Measurements from ENCODE around the gene TBC1D20. TPM values are rescaled to one million over a fixed set of nuclear protein-coding genes. Genes with fewer than 3 reads are reported as not detected.

Gene TBC1D20
- total and polyA plus RNA-seq, 8 donors: 33.4 to 42.6 (median 35.9) TPM

- peaks cover 0 to 79% of the 10 kb centered on the region in 2 donors for H3K36me3 ChIP-seq
- H3K27me3 ChIP-seq: no peaks in the 10 kb centered on the region
- H3K9me3 ChIP-seq: no peaks in the 10 kb centered on the region
- intact Hi-C loops (cut with DNase I): no loop called here
- ATAC-seq (no peak), DNase-seq (peak in 1 of 4 donors; percentile 76)
- no peak overlapping the region for H3K27ac ChIP-seq
- no peak overlapping the region for H3K4me3 ChIP-seq
- peaks cover 3 to 15% of the 10 kb centered on the region in 2 donors for H3K4me1 ChIP-seq
- no peak for TF ChIP-seq CTCF (IDR thresholded peaks at IDR 0.05)
Observed at GRCh38 chr20:419556-420165, 42.7 kb downstream of the TBC1D20 start.

GRCh38 chr20:418858-419365, 43.4 kb downstream of the TBC1D20 start:
- H3K27ac ChIP-seq: no peak overlapping the region
- H3K9me3 ChIP-seq: no peaks in the 10 kb centered on the region
- no peak overlapping the region for H3K4me3 ChIP-seq
- intact Hi-C loops (cut with DNase I): no loop called here
- H3K27me3 ChIP-seq: no peaks in the 10 kb centered on the region
- no peak for TF ChIP-seq CTCF (IDR thresholded peaks at IDR 0.05)
- H3K4me1 ChIP-seq: peaks cover 3 to 15% of the 10 kb centered on the region in 2 donors
- no peak for DNase-seq
- no peak for ATAC-seq
- H3K36me3 ChIP-seq: peaks cover 0 to 71% of the 10 kb centered on the region in 2 donors

- no peak for ATAC-seq
- H3K4me1 ChIP-seq: peaks cover 3 to 18% of the 10 kb centered on the region in 2 donors
- no peaks in the 10 kb centered on the region for H3K27me3 ChIP-seq
- TF ChIP-seq CTCF (IDR thresholded peaks at IDR 0.05): no peak
- DNase-seq: no peak
- H3K4me3 ChIP-seq: no peak overlapping the region
- H3K27ac ChIP-seq: no peak overlapping the region
- H3K9me3 ChIP-seq: no peaks in the 10 kb centered on the region
- H3K36me3 ChIP-seq: peaks cover 0 to 61% of the 10 kb centered on the region in 2 donors
- intact Hi-C loops (cut with DNase I): no loop called here
Observed at GRCh38 chr20:417801-418342, 44.5 kb downstream of the TBC1D20 start.

- H3K4me1 ChIP-seq: peaks cover 3 to 18% of the 10 kb centered on the region in 2 donors
- H3K27ac ChIP-seq: no peak overlapping the region
- no peak for DNase-seq
- peaks cover 0 to 54% of the 10 kb centered on the region in 2 donors for H3K36me3 ChIP-seq
- no peak for TF ChIP-seq CTCF (IDR thresholded peaks at IDR 0.05)
- H3K9me3 ChIP-seq: no peaks in the 10 kb centered on the region
- ATAC-seq: no peak
- H3K4me3 ChIP-seq: no peak overlapping the region
- no peaks in the 10 kb centered on the region for H3K27me3 ChIP-seq
- intact Hi-C loops (cut with DNase I): no loop called here
Observed at GRCh38 chr20:416950-417800, 45.2 kb downstream of the TBC1D20 start.

Measured in left lung (tissue), 10 donors.